Kidney epithelial cell (primary cell): ENCODE results near the gene PLEKHG5. TPM values are rescaled to one million over a fixed set of nuclear protein-coding genes. Genes with fewer than 3 reads are reported as not detected.
A peak's percentile ranks its signal among the peaks of the same experiment; 100 is the strongest.

Experiments
- DNase-seq: peaks from one replicate; pipeline ENCODE4 v3.0.0-alpha.2; 2010; ENCODE audit warnings: low read depth
- H3K27me3 ChIP-seq: 2 replicates; pipeline ENCODE4 v1.6.0; 2011; ENCODE audit warnings: low read length; ENCODE audit not compliant: control insufficient read depth, insufficient read depth
- H3K36me3 ChIP-seq: 2 replicates; pipeline ENCODE4 v1.5.1; 2011; ENCODE audit warnings: low read length; ENCODE audit not compliant: control insufficient read depth, insufficient read depth
- H3K4me3 ChIP-seq: 2 replicates; pipeline ENCODE4 v1.5.1; 2011; ENCODE audit warnings: low read depth, mild to moderate bottlenecking, control low read depth, low read length
- CTCF ChIP-seq: IDR thresholded peaks from 2 replicates; pipeline ENCODE4 v1.5.1; 2011; ENCODE audit warnings: mild to moderate bottlenecking, moderate library complexity, low read length, control low read depth, inconsistent platforms; ENCODE audit not compliant: insufficient read depth, poor library complexity, severe bottlenecking
- total RNA-seq: library from RNA; depleted of rRNA; stranded (reverse); fragments of >200 nt; gene quantifications from 2 replicates; pipeline ENCODE4 v1.2.3, GENCODE V29; 2015

Gene PLEKHG5
- total RNA-seq, 1 donor from 2014 or later: 26.4 TPM

- Histone ChIP-seq H3K27me3 (peaks cover 58% of the 10 kb centered on the region), H3K4me3 (no peak within 1 kb of the TSS), H3K36me3 (no peaks in the 10 kb centered on the region)
- DNase-seq: no peak
- TF ChIP-seq CTCF: no peak
Observed at GRCh38 chr1:6424619-6425593, 66.6 kb downstream of the PLEKHG5 start, which contains the start of gene ESPN. TSS of gene ESPN (plus strand) at chr1:6424776. CDS start at chr1:6424956, 180 bp downstream.

DNA sequence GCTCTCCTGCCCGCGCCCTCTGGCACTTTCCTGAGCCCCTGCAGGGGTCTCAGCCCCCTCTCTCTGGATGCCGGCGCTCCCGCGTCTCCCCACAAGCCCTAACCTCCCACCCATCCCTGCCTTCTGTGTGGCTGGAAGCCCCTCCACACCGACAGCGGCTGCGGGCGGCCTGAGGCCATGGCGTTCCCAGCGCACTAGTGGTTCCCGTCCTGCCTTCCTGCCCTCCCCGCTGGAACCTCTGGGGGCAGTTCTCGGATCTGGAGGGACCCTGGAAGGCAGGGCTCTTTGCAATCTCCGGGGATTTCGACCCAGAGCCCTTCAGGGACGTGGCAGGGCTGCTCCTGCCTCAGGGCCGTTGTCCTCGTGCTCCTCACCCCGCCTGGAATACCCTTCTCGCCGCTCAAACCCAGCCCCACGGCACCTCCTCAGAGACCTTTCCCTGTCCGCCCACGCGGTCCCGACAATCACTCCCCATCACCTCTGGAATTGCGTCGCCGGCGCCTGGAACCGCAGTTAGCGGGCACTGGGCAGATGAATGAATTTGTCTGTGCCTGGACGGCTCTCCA lies 67.4 kb downstream of the PLEKHG5 start:
- TF ChIP-seq CTCF: no peak
- no peak for DNase-seq
- no peaks in the 10 kb centered on the region for H3K36me3 ChIP-seq
- H3K27me3 ChIP-seq: peaks cover 64% of the 10 kb centered on the region
- no peak overlapping the region for H3K4me3 ChIP-seq

GRCh38 chr1:6423321-6423999 lies 68.0 kb downstream of the PLEKHG5 start:
- peak; percentile 85 for TF ChIP-seq CTCF
- peaks cover 70% of the 10 kb centered on the region for H3K27me3 ChIP-seq
- no peak overlapping the region for H3K4me3 ChIP-seq
- DNase-seq: peak; percentile 23
- H3K36me3 ChIP-seq: no peaks in the 10 kb centered on the region

GRCh38 chr1:6421266-6421665 lies 70.2 kb downstream of the PLEKHG5 start:
- no peaks in the 10 kb centered on the region for H3K36me3 ChIP-seq
- peaks cover 87% of the 10 kb centered on the region for H3K27me3 ChIP-seq
- TF ChIP-seq CTCF: no peak
- H3K4me3 ChIP-seq: no peak overlapping the region
- no peak for DNase-seq

DNA sequence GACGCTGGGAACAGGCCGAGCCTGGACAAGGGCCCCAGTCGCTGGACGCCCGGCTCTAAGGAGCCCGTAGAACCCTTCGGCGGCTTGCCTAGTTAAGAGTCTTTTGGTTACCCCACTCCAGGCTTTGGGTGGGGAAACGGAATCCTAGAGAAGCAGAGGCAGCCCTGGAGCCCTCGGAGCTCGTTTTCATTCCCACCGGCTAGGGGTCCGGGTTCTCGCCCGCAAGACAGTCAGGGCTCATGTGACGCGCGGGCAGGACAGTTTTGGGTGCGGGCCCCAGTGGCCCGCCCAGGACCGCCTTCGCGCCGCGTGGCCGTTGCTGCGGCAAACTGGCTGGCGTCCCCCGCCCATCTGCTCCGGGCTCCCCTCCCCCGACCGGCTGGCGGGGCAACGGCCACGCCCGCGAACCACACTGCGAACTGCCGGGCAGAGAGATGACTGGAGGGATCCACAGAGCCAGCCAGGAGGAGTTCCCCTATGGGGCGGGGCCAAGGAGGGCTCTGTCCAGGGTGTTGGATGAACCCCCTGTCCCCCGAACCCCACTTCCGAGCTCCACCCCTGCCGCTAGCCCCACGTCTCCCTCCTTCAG lies 70.9 kb downstream of the PLEKHG5 start:
- TF ChIP-seq CTCF: no peak
- no peak for DNase-seq
- Histone ChIP-seq H3K27me3 (peaks cover 87% of the 10 kb centered on the region), H3K36me3 (no peaks in the 10 kb centered on the region), H3K4me3 (no peak overlapping the region)
